Measurements from ENCODE around the gene SLC25A20. TPM values are rescaled to one million over a fixed set of nuclear protein-coding genes. Genes with fewer than 3 reads are reported as not detected.
"Not testable (repeated sequence)": the region's sequence is repeated elsewhere in the genome, so short reads cannot be mapped to it uniquely, and the experiment has no call there.

Gene SLC25A20
- total RNA-seq, 2 donors from 2014 or later: 6.9 to 14.5 TPM

DNA sequence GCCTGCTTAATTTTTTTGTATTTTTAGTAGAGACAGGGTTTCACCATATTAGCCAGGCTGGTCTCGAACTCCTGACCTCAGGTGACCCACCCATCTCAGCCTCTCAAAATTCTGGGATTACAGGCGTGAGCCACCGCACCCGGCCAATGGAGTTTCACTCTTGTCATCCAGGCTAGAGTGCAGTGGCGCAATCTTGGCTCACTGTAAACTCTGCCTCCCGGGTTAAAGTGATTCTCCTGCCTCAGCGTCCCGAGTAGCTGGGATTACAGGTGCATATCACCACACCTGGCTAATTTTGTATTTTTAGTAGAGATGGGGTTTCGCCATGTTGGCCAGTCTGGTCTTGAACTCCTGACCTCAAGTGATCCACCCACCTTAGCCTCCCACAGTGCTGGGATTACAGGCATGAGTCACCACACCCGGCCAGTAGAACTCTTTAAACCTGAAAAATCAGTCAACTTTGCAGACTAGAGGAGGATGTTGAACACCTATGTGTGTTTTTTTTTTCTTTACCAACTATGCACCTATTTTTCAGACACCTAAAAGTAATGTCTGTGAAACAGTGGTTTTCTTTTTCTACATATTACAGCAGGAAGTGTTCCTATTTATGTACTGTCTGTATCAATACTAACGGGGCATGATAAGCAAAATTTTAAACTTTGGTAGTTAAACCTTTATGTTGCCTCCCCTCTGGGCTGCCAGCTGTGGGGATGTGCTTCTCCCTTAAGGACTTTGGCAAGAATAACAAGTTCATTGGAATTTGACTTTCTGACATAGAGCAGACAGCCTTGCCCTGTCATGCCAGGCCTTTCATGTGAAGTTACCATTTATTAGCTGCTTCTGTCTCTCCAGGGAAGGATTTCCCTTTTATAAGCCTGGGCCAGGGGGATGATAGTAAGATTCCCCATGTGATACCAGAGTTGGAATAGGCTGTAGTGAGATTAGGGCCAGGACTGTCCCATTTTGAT is 28.0 kb upstream of the SLC25A20 start:
- peak overlapping the region; percentile 19 for H3K4me3 Mint-ChIP-seq
- H3K9me3 ChIP-seq (ENCODE audit: control insufficient read depth, low read length, poor library complexity, severe bottlenecking): no peaks in the 10 kb centered on the region
- ATAC-seq: peak; percentile 21
- no peak for DNase-seq
- peak overlapping the region; percentile 51 for H3K27ac Mint-ChIP-seq
- H3K4me1 Mint-ChIP-seq: peaks cover 40% of the 10 kb centered on the region
- peaks cover 7% of the 10 kb centered on the region for H3K36me3 Mint-ChIP-seq (ENCODE audit: low read depth)
- H3K27me3 Mint-ChIP-seq: no peaks in the 10 kb centered on the region

DNA sequence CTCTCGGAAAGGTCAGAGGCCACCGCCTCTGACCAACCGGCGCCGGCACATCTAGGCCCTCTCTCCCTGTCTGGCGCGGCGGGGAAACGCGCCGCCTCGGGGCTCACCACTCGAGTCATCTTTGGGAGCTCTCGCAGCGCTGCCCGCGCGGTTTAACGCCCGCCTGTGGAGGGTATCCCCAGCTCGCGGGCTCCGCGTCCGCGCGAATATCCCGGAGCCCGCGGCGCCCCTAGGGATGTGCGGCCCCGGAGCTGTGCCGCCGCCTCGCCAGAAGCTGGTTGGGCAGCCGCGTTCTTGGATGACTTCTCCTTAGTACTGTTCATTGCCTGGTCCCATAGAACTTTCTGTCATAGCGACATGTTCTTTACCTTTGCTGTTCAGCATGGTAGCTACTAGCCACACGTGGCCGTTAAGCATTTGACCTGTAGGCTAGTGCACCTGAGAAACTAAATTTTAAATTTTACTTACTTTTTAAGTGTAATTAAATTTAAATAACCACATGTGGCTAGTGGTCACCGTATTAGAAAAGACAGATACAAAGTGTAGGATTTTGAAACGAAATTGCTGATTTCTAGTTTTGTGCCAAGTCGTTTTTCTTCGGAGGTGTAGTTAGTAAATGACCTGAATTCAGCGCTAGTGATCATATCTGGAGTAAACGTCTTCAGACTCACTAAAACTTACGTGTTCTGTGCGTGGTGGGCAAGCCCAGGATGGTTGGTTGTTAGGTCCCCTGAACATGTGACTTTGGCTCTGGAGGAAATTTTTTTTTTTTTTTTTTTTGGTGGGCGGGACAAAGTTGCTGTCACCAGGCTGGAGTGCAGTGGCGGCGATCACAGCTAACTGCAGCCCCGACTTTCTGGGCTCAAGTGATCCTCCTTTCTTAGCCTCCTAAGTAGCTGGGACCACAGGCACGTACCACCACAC is 20.8 kb upstream of the SLC25A20 start:
- ATAC-seq (peak; percentile 45), DNase-seq (peak; percentile 23 to 47 (median 29))
- no peaks in the 10 kb centered on the region for H3K27me3 Mint-ChIP-seq
- no peaks in the 10 kb centered on the region for H3K36me3 Mint-ChIP-seq (ENCODE audit: low read depth)
- no peaks in the 10 kb centered on the region for H3K9me3 ChIP-seq (ENCODE audit: control insufficient read depth, low read length, poor library complexity, severe bottlenecking)
- H3K4me3 Mint-ChIP-seq: peak overlapping the region; percentile 95
- peak overlapping the region; percentile 97 for H3K27ac Mint-ChIP-seq
- peaks cover 14% of the 10 kb centered on the region for H3K4me1 Mint-ChIP-seq

DNA sequence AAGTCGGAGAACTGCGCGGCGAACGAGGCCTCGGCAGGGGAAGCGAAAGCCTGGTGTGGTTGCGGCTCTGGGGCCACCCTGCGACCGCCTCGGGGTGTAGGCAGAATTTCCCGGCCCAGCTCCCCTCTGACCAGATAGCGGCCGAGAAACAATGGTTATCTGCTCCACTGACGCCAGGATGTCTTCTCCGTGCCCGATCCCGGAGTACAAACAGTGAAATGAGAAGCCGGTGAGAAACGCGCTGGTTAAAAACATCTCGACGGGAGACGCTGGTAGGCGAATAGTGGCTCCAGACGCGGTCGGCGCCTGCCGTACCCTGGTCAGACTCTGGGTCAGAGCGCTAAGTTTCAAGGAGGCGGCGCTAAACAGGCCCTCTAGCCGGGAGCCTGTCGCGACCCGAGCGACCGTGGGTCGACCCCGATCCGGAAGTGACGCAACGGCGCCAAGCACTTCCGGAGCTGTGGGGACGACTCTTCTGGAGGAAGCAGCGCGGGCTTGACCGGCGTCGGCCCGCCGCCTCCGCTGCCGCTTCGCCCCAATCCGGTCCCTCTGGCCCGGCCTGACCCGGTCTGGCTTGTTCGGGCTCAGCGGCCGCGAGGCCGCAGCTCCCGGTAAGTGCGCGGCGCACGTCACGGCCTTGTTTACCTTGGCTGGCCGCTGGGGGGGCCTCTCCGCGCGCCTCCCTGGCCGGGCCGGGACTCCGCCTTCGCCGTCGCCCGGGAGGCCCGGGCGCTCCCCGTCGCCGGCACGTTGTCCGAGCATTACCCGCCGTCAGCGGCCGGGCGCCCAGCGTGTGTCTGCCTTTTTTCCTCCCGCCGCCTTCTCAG is 19.9 kb upstream of the SLC25A20 start, which contains the start of gene ARIH2:
Gene ARIH2, plus strand, starts transcription at position 455 of the 827 bp plus-strand sequence. CDS start 8,717 bp downstream, outside the sequence.
- H3K27ac Mint-ChIP-seq: peak within 1 kb of the TSS; percentile 97
- H3K4me1 Mint-ChIP-seq: peaks cover 14% of the 10 kb centered on the region
- H3K4me3 Mint-ChIP-seq: peak within 1 kb of the TSS; percentile 95
- peak; percentile 81 for ATAC-seq
- H3K27me3 Mint-ChIP-seq: no peaks in the 10 kb centered on the region
- H3K36me3 Mint-ChIP-seq (ENCODE audit: low read depth): no peaks in the 10 kb centered on the region
- peak; percentile 79 to 83 (median 82) for DNase-seq
- H3K9me3 ChIP-seq (ENCODE audit: control insufficient read depth, low read length, poor library complexity, severe bottlenecking): no peaks in the 10 kb centered on the region

DNA sequence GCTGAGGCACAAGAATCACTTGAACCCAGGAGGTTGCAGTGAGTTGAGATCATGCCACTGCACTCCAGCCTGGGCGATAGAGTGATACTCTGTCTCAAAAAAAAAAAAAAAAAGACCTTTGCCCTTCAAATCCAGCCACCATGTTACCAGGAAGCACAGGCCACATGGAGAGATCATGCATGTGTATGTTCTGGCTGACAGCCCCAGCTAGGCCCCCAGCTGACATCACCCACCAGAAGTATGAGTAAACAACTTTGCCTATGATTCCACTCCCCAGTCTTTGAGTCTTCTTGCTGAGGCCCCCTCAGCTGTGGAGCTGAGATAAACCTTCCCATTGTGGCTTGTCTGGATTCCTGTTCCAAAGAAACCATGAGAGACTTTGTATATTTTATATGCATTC is 16.6 kb upstream of the SLC25A20 start:
- no peak overlapping the region for H3K27ac Mint-ChIP-seq
- H3K9me3 ChIP-seq (ENCODE audit: control insufficient read depth, low read length, poor library complexity, severe bottlenecking): no peaks in the 10 kb centered on the region

DNA sequence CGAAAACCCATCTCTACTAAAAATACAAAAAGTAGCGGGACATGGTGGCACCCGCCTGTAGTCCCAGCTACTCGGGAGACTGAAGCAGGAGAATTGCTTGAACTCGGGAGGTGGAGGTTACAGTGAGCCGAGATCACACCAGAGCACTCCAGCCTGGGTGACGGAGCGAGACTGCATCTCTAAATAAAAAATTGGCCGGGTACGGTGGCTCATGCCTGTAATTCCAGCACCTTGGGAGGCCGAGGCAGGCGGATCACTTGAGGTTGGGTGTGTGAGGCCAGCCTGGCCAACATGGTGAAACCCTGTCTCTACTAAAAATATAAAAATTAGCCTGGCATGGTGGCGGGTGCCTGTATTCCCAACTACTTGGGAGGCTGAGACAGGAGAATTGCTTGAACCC is 8.3 kb upstream of the SLC25A20 start:
- H3K27ac Mint-ChIP-seq; H3K9me3 ChIP-seq (ENCODE audit: control insufficient read depth, low read length, poor library complexity, severe bottlenecking); DNase-seq; H3K4me3 Mint-ChIP-seq; H3K27me3 Mint-ChIP-seq; H3K36me3 Mint-ChIP-seq (ENCODE audit: low read depth); ATAC-seq; H3K4me1 Mint-ChIP-seq: not testable (repeated sequence)

More for the DNA sequence above, 16.6 kb upstream of the SLC25A20 start:
- no peaks in the 10 kb centered on the region for H3K36me3 Mint-ChIP-seq (ENCODE audit: low read depth)
- peaks cover 12% of the 10 kb centered on the region for H3K4me1 Mint-ChIP-seq
- no peak for DNase-seq
- ATAC-seq: no peak
- H3K4me3 Mint-ChIP-seq: no peak overlapping the region
- no peaks in the 10 kb centered on the region for H3K27me3 Mint-ChIP-seq

DNA sequence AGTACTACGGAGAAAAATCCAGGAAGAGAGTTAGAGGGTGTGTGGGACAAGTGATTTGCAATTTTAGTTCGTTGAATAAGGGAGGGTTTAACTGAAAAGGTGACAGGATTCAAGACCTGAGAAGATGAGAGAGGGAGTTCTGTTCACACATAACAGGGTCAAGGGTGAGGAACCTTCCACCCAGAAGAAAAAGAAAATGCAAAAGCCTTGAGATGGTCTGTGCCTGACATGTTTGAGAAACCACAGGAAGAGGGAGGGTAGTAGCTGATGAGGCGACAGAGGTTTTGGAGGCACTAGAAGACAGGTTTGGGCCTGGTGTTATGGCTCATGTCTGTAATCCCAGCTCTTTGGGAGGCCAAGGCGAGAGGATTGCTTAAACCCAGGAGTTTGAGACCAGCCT is 591 bp upstream of the SLC25A20 start:
- Mint-ChIP-seq H3K27me3 (no peaks in the 10 kb centered on the region), H3K4me1 (peaks cover 30% of the 10 kb centered on the region), H3K36me3 (ENCODE audit: low read depth) (no peaks in the 10 kb centered on the region), H3K27ac (peak overlapping the region; percentile 94), H3K4me3 (peak overlapping the region; percentile 90)
- no peak for DNase-seq
- no peaks in the 10 kb centered on the region for H3K9me3 ChIP-seq (ENCODE audit: control insufficient read depth, low read length, poor library complexity, severe bottlenecking)
- peak; percentile 39 for ATAC-seq

DNA sequence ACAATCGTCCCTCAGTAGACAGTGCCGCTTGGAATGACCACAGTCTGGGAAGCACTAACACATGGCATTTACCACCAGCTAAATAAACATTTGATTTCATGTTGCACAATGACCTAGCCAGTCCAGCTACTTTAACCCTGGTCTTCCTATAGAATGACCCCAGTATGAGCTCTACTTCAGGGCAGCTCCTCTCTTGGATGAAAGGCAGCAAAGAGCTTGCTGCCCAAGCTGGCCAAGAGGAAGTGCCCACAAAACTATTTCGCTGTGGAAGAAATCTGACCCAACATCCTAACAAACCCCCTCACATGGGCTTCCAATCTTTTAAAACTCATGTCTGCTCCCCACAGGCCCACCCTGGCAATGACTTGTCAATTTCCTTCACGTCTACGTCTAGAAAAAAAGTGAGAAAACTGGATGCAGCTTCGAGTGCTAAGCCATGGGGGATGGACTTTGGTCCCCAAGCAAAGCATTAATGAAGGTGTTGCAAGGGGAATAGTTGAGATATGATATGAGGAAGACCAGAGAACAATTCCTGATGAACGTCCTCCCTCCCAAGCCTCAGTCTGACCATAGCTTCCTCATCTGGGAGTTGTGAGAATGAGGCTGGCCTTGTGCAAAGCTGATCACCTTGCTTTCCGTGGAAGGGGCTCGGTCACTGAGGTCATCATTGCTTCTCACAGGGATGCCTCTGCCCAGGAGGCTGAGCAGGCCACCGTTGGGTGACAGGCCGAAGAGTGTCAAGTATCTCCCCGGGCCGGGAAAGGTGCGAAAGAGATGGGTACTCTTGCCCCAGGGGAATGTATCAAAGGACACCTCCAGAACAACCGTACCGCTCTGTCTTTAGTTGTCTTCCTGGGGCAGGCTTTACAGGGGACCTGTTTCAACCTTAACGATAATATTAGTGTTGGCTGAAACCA is 964 bp downstream of the SLC25A20 start:
- DNase-seq (no peak), ATAC-seq (peak; percentile 11)
- Mint-ChIP-seq H3K27ac (peak overlapping the region; percentile 94), H3K4me1 (peaks cover 28% of the 10 kb centered on the region), H3K36me3 (ENCODE audit: low read depth) (no peaks in the 10 kb centered on the region), H3K27me3 (no peaks in the 10 kb centered on the region), H3K4me3 (peak overlapping the region; percentile 90)
- no peaks in the 10 kb centered on the region for H3K9me3 ChIP-seq (ENCODE audit: control insufficient read depth, low read length, poor library complexity, severe bottlenecking)

DNA sequence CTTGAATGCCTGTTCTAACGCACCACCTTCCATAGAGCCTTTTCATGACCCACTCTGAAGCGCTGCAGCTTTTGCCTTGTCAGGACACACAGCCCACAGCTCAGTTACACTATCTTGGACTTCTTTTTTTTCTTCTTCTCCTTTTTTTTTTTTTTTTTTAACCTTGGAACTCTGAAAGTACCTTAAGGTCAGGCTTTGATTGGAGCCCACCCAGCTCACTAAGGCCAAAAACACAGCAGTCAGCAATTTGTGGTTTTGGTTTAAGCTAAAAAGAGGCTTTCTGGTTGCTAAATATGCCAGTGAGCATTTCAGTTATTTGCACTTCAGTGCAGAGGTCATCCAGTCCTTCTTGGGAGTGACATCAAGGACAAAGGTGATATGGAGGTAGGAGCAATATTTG is 1.7 kb downstream of the SLC25A20 start:
- H3K36me3 Mint-ChIP-seq (ENCODE audit: low read depth): no peaks in the 10 kb centered on the region
- H3K4me1 Mint-ChIP-seq: peaks cover 28% of the 10 kb centered on the region
- H3K9me3 ChIP-seq (ENCODE audit: control insufficient read depth, low read length, poor library complexity, severe bottlenecking): no peaks in the 10 kb centered on the region
- ATAC-seq (no peak), DNase-seq (no peak)
- H3K27ac Mint-ChIP-seq: peak overlapping the region; percentile 94
- no peak overlapping the region for H3K4me3 Mint-ChIP-seq
- no peaks in the 10 kb centered on the region for H3K27me3 Mint-ChIP-seq

DNA sequence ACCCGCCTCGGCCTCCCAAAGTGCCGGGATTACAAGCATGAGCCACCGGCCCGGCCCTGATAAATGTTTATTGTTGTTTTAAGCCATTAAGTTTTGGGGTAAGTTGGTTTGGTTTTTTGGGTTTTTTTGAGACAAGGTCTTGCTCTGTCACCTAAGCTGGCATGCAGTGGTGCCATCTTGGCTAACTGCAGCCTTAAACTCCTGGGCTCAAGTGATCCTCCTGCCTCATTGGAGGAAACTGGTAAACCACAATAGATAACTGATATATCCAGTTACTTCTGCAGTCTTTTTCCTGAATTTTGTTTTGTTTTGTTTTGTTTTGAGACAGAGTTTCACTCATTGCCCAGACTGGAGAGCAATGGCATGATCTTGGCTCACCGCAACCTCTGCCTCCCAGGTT is 4.2 kb downstream of the SLC25A20 start:
- H3K4me3 Mint-ChIP-seq: no peak overlapping the region
- ATAC-seq (no peak), DNase-seq (no peak)
- no peaks in the 10 kb centered on the region for H3K27me3 Mint-ChIP-seq
- no peak overlapping the region for H3K27ac Mint-ChIP-seq
- no peaks in the 10 kb centered on the region for H3K9me3 ChIP-seq (ENCODE audit: control insufficient read depth, low read length, poor library complexity, severe bottlenecking)
- no peaks in the 10 kb centered on the region for H3K36me3 Mint-ChIP-seq (ENCODE audit: low read depth)
- peaks cover 24% of the 10 kb centered on the region for H3K4me1 Mint-ChIP-seq

DNA sequence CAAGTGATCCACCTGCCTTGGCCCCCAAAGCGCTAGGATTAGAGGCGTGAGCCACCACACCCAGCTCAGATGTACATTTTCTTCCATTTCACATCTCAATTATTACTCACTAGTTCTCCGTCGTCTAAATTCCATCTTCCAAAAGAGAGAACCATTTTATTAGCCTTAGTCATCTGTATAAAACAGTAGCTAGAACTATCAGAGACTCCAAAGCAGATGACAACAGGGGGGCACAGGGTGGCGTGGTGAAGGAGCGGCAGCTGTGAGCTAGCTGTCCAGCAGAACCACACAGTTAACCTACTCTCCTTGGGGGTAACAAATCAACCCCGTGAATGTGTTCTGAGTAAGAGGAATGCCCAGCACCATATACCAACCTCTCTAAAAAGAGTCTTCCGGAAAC is 7.1 kb downstream of the SLC25A20 start:
- DNase-seq (no peak), ATAC-seq (no peak)
- no peaks in the 10 kb centered on the region for H3K36me3 Mint-ChIP-seq (ENCODE audit: low read depth)
- no peak overlapping the region for H3K4me3 Mint-ChIP-seq
- H3K9me3 ChIP-seq (ENCODE audit: control insufficient read depth, low read length, poor library complexity, severe bottlenecking): no peaks in the 10 kb centered on the region
- H3K4me1 Mint-ChIP-seq: peaks cover 9% of the 10 kb centered on the region
- H3K27me3 Mint-ChIP-seq: no peaks in the 10 kb centered on the region
- H3K27ac Mint-ChIP-seq: no peak overlapping the region

DNA sequence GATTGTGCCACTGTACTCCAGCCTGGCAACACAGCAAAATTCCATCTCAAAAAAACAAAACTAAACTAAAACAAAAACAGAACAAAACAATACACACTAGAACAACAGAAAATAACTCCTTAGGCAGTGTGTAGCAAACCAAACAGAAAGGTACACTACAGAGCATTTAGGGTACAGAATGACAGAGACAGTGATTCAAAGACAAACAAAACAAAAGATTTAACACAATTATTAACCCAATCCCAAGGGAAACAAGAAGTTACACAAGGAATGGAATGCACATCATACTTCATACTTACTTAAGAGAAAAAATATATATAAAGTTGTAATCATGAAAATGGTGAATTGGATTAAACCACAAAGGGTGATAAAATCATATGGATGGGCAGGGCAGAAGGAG is 12.9 kb downstream of the SLC25A20 start:
- no peaks in the 10 kb centered on the region for H3K27me3 Mint-ChIP-seq
- no peak overlapping the region for H3K27ac Mint-ChIP-seq
- H3K4me1 Mint-ChIP-seq: peaks cover 21% of the 10 kb centered on the region
- H3K4me3 Mint-ChIP-seq: no peak overlapping the region
- ATAC-seq: no peak
- H3K9me3 ChIP-seq (ENCODE audit: control insufficient read depth, low read length, poor library complexity, severe bottlenecking): no peaks in the 10 kb centered on the region
- peaks cover 2% of the 10 kb centered on the region for H3K36me3 Mint-ChIP-seq (ENCODE audit: low read depth)
- DNase-seq: no peak

All from T-helper 17 cell (primary cell).